T-helper 1 cell treated with Interleukin-12 subunit alpha and Interleukin-12 subunit beta and Interleukin-4 antibody, amounts not matched to agents 30 μg/mL and 1 μg/mL, for 36 hours (primary cell): ENCODE results near the gene ABCG5.

Experiments used
- H3K27ac Mint-ChIP-seq: one replicate; pipeline ENCODE4 v1.8.0; 2021; ENCODE audit warnings: mild to moderate bottlenecking, mixed read lengths
- H3K27me3 Mint-ChIP-seq: one replicate; pipeline ENCODE4 v1.8.0; 2021; ENCODE audit warnings: low read depth, mixed read lengths
- H3K36me3 Mint-ChIP-seq: one replicate; pipeline ENCODE4 v1.8.0; 2021; ENCODE audit warnings: low read depth, mixed read lengths
- H3K4me1 Mint-ChIP-seq: one replicate; pipeline ENCODE4 v1.8.0; 2021; ENCODE audit warnings: low read depth, mixed read lengths
- H3K4me3 Mint-ChIP-seq: one replicate; pipeline ENCODE4 v1.8.0; 2021; ENCODE audit warnings: mild to moderate bottlenecking, moderate library complexity, mixed read lengths
- H3K9me3 Mint-ChIP-seq: one replicate; pipeline ENCODE4 v1.8.0; 2021; ENCODE audit warnings: mixed read lengths

Gene ABCG5

DNA sequence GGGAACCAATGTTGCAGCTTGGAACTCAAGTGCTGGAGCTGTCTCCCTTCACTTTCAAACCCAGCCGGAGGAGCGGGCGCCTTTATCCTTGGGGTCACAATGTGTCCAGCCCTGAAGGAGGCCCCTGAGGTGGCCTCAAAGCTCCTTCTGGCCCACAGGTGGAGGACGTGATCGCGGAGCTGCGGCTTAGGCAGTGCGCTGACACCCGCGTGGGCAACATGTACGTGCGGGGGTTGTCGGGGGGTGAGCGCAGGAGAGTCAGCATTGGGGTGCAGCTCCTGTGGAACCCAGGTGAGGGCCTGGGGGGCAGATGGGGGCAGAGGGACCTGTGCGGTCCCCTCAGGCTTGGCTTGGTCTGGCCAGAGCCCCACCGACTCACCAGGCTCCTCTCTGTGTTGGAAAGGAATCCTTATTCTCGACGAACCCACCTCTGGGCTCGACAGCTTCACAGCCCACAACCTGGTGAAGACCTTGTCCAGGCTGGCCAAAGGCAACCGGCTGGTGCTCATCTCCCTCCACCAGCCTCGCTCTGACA is 13.6 kb upstream of the ABCG5 start:
- Mint-ChIP-seq H3K4me3 (no peak overlapping the region), H3K27ac (no peak overlapping the region), H3K4me1 (no peaks in the 10 kb centered on the region), H3K9me3 (no peaks in the 10 kb centered on the region), H3K27me3 (peaks cover 6% of the 10 kb centered on the region), H3K36me3 (no peaks in the 10 kb centered on the region)

DNA sequence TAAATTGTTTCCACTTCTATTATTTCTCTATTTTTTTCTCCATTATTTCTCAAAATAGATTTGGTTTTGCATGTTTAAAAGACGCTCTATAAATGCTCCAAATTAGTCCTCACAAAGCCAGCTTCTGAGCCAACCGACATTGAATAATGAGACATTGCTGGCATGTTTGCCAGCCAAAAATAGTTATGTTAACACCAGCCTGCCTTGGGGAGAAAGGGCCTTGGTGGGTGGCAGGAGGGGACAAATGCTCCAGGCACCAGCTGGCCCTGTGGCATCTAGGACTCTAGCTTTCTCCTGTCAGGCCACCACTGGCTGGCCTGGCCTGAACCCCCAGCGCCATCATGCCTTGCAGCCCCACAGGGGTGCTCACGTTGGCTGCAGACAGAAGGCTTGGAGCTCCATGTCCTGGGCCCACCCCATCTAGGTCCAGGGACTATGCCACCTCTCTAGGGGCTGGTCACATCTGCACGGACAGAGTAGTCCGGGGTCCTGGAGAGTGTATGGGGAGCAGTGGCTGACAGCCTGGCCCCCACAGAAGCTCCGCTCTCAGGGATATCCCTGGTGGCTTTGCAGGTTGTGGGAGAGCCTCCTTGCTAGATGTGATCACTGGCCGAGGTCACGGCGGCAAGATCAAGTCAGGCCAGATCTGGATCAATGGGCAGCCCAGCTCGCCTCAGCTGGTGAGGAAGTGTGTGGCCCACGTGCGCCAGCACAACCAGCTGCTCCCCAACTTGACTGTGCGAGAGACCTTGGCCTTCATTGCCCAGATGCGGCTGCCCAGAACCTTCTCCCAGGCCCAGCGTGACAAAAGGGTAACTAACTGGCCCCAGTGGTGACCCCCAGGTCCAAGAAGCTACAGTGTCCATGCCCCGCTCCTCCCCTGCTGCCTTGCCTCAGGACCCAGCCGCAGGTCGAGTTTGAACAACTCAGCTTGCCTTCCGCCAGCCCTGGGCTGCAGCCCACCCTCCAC is 12.7 kb upstream of the ABCG5 start:
- no peaks in the 10 kb centered on the region for H3K9me3 Mint-ChIP-seq
- H3K27me3 Mint-ChIP-seq: peaks cover 2% of the 10 kb centered on the region
- H3K27ac Mint-ChIP-seq: no peak overlapping the region
- H3K4me1 Mint-ChIP-seq: no peaks in the 10 kb centered on the region
- no peaks in the 10 kb centered on the region for H3K36me3 Mint-ChIP-seq
- no peak overlapping the region for H3K4me3 Mint-ChIP-seq

DNA sequence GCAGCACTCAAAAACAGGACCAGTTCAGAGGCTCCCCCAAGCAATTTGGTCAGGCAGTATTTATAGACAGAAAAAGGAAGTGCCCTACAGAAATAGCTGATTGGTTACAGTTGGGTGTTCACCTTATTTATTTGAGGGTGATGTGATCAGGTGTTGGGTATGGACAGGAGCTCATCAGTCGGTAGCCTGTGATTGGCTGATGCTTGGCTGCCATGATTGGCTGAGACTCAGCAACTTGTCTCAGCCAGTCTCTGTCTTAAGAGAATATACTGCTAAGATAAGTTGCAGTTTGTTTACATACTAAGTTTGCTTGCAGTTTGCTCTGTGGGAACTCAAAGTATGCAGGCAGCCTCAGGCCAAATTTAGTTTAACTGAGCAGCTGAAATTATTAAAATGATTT is 9.6 kb upstream of the ABCG5 start:
- Mint-ChIP-seq H3K27me3 (no peaks in the 10 kb centered on the region), H3K4me1 (no peaks in the 10 kb centered on the region), H3K36me3 (no peaks in the 10 kb centered on the region), H3K27ac (no peak overlapping the region), H3K4me3 (no peak overlapping the region), H3K9me3 (no peaks in the 10 kb centered on the region)

DNA sequence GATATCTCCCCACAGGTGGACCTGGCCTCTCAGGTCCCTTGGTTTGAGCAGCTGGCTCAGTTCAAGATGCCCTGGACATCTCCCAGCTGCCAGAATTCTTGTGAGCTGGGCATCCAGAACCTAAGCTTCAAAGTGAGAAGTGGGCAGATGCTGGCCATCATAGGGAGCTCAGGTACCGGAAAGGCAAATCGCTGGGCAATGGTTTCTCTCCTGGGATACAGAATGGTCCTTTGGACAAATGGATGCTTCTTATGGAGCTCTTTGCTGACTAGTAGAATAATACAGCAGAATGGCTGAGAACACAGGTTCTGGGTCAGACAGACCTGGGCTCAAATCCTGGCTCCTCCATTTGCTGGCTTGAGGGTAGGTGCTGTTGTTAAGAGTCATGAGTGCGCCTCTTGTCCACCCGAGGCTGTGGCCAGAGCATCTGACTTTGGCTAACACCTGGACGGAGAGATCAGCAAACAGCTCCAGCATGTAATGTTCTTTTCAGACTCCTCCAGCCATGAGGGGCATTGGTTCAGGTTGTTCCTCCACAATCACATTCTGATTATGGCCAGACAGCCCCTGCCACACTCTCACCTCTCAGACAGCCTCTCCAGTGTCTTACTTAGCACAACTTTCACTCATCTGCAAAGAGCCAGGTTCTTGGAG is 7.6 kb upstream of the ABCG5 start:
- H3K9me3 Mint-ChIP-seq: no peaks in the 10 kb centered on the region
- no peak overlapping the region for H3K27ac Mint-ChIP-seq
- no peaks in the 10 kb centered on the region for H3K27me3 Mint-ChIP-seq
- no peak overlapping the region for H3K4me3 Mint-ChIP-seq
- no peaks in the 10 kb centered on the region for H3K4me1 Mint-ChIP-seq
- H3K36me3 Mint-ChIP-seq: no peaks in the 10 kb centered on the region

DNA sequence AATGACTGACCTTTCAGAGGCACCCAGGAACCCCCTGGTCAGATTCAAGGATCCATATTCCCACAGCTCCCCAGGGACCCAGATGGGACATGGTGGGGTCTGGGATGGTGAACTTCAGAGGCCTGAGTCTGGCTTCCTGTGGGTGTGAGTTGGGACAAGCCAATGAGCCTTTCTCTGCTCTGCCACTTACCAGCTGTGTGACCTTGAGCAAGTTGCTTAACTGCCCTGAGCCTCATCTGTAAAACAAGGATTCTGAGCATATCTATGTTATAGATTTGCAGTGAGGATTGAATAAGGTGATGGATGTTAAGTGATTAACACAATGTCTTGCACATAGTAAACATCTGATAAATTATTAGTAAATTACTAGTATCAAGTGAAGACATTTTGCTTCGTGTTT is 6.5 kb upstream of the ABCG5 start:
- Mint-ChIP-seq H3K9me3 (no peaks in the 10 kb centered on the region), H3K4me3 (no peak overlapping the region), H3K27me3 (no peaks in the 10 kb centered on the region), H3K4me1 (no peaks in the 10 kb centered on the region), H3K27ac (no peak overlapping the region), H3K36me3 (no peaks in the 10 kb centered on the region)

DNA sequence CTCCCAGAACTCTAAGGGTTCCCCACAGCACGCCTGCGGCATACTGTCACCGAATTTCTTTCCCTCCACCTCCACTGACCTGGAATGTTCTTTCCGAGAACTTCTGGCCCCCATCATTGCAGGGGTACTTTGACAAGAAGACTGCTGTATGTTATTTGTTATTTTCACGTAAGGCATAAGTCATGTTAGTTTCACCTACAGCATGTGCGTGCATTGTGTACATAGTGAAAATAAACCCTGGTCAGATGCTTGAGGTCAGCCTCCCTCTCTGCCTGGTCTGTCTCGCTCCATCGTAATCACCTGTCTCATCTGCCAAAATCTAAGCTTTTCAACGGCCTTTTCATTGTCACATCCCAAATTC is 4.2 kb upstream of the ABCG5 start:
- H3K27me3 Mint-ChIP-seq: no peaks in the 10 kb centered on the region
- H3K4me3 Mint-ChIP-seq: no peak overlapping the region
- no peaks in the 10 kb centered on the region for H3K4me1 Mint-ChIP-seq
- H3K36me3 Mint-ChIP-seq: no peaks in the 10 kb centered on the region
- H3K9me3 Mint-ChIP-seq: no peaks in the 10 kb centered on the region
- no peak overlapping the region for H3K27ac Mint-ChIP-seq

DNA sequence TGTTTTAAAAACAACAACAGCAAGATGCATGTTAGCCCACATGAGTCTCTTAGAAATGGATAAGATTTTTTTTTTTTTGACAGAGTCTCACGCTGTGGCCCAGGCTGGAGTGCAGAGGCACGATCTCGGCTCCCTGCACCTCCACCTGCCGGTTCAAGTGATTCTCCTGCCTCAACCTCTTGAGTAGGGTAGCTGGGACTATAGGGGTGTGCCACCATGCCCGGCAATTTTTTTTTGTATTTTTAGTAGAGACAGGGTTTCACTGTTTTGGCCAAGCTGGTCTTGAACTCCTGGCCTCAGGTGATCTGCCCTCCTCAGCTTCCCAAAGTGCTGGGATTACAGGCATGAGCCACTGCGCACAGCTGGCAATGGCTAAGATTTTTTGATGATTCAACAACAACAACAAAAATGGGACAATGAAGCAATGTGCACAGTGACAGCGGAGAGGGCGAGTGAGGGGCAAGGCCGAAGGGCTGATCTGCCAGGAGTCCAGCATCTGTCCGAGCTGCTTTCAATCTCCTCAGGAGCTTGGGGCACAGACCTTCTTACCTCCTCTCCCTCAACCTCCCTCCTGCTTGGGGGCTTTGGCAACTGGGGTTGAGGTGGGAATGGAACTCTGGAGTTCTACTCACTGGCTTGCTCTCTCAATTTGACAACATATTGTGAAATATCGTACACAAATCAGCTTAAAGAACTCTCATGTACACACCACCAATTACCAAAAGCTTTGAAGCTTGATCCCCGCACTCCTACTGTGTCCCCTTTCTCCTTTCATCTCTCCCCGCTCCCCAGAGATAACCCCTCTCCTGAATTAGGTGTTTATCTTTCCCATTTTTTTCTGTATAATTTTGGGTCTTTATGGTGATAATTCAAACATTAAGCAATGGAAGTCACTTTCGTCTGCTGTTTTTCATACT is 3.6 kb upstream of the ABCG5 start:
- no peak overlapping the region for H3K4me3 Mint-ChIP-seq
- no peaks in the 10 kb centered on the region for H3K27me3 Mint-ChIP-seq
- H3K27ac Mint-ChIP-seq: no peak overlapping the region
- H3K36me3 Mint-ChIP-seq: no peaks in the 10 kb centered on the region
- H3K9me3 Mint-ChIP-seq: no peaks in the 10 kb centered on the region
- no peaks in the 10 kb centered on the region for H3K4me1 Mint-ChIP-seq

DNA sequence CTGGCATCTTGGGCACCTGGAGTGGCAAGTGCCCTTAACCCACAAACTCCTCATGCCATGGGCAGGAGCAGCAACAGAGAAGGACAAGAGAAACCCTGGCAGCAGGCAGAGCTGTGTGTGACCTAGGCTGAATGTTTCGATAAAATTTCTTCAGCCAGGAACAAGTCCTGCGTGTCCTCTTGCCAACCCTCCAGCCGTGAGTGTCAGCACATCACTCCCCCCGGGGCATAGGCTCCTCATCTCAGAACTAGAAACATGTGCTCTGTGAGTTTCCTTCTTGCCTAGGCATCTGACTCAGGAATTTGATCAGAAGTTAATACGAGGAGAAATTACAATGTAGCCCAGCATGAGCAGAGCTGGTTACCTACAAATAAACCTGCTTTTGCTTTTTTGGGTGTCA is 2.3 kb upstream of the ABCG5 start:
- Mint-ChIP-seq H3K4me1 (no peaks in the 10 kb centered on the region), H3K27ac (no peak overlapping the region), H3K4me3 (no peak overlapping the region), H3K36me3 (no peaks in the 10 kb centered on the region), H3K9me3 (no peaks in the 10 kb centered on the region), H3K27me3 (no peaks in the 10 kb centered on the region)

DNA sequence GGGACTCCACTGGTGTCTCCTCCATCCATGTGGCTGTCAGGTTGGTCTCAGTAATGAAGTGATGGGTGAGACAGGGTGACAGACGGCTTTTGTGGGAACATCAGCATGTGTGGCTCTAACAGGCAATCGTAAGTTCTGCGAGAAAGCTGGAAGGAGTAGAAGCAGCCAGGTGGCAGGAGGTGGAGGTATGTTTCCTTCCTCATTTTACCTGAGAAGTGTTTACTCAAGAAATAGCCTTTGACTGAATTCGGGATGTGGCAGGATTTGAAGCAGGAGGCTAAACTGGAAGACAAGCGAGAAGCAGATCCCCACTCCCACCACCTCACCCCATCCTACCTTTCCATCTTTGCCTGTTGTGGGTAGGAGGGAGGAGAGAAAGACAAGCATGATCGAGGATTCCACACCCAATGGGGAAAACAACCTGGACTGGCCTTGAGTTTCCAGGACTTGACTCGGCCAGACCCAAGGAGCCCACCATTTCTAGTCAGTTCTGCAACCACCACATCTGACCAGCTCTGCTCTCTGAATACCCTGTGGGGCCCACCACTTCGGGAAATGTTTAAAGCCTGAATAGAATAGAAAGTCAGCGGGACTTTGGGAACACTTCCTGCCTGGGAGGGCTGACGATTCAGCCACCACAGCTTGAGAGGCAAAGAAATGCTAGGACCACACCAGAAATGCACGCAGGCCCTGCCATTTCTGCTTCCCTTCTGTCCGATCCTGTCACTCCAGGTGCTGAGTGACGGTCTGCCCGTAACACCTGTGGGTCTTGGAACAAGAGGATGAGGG is 1.3 kb upstream of the ABCG5 start:
- Mint-ChIP-seq H3K27ac (no peak overlapping the region), H3K27me3 (no peaks in the 10 kb centered on the region), H3K4me1 (no peaks in the 10 kb centered on the region), H3K36me3 (no peaks in the 10 kb centered on the region), H3K4me3 (no peak overlapping the region), H3K9me3 (no peaks in the 10 kb centered on the region)

DNA sequence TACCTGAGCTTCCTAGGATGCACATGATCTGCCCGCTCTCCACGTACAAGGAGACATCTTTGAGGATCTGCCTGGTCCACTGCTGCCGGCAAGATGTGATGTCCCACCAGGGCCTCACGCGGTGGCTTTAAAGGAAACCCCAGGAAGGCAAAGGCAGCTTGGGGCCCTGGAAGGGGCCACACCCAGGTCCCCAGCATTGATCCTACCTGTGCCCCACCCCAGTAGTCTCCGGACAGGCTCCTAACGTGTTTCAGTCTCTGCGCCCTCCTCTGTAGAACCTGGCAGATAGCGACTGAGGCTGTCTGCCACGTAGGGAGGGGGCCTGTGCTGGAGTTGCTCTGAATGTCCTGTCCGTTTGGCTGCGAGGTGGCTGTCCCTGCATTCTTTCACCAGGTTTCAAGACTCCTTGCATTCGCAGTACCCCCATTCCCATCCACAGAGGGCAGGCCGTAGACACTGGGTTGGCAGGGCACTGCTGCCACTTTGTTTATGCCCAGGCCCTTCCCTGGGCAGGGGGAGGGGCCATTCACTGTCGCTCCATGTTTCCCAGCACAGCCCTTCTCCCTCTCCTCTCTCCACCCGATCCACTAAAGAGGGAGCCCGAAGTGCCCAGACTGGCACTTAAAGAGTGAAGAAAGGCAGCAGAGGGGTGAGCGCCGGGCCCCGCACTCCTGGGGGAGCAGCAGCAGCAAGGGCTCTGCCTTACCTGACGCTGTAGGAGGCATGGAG is 644 bp downstream of the ABCG5 start:
- H3K4me3 Mint-ChIP-seq: no peak overlapping the region
- H3K9me3 Mint-ChIP-seq: no peaks in the 10 kb centered on the region
- no peak overlapping the region for H3K27ac Mint-ChIP-seq
- H3K36me3 Mint-ChIP-seq: no peaks in the 10 kb centered on the region
- H3K4me1 Mint-ChIP-seq: no peaks in the 10 kb centered on the region
- no peaks in the 10 kb centered on the region for H3K27me3 Mint-ChIP-seq

DNA sequence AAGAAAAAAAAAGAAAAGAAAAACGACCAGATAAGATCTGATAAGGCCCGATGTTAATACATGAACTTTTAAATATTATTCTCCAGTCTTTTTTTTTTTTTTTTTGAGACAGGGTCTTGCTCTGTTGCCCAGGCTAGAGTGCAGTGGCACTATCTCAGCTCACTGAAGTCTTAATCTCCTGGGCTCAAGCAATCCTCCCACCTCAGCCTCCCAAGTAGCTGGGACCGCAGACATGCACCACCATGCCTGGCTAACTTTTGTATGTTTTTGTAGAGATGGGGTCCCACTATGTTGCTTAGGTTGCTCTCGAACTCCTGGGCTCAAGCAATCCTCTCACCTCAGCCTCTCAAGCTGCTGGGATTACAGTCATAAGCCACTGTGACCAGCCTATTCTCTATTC is 1.6 kb downstream of the ABCG5 start:
- Mint-ChIP-seq H3K9me3 (no peaks in the 10 kb centered on the region), H3K27ac (no peak overlapping the region), H3K27me3 (no peaks in the 10 kb centered on the region), H3K4me3 (no peak overlapping the region), H3K4me1 (no peaks in the 10 kb centered on the region), H3K36me3 (no peaks in the 10 kb centered on the region)

DNA sequence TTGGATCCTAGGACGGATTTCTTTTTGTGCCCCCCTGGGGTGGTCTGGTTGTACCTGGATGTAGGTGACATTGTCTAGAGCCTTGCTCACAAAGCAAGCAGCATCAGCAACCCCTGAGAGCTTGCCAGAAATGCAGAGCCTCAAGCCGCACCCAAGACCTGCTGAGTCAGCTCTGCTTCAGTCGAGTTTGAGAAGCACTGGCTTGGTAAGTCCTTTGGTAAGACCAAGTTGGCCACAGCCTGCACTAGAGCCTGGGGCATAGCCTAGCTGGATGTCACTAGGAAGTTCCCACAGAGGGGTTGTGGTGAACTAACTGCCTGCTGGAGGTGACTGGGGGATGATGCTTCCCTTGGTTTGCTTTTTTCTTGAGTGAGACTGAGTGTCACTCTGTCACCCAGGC is 6.2 kb downstream of the ABCG5 start:
- no peak overlapping the region for H3K27ac Mint-ChIP-seq
- H3K36me3 Mint-ChIP-seq: no peaks in the 10 kb centered on the region
- H3K27me3 Mint-ChIP-seq: peaks cover 19% of the 10 kb centered on the region
- no peak overlapping the region for H3K4me3 Mint-ChIP-seq
- H3K4me1 Mint-ChIP-seq: peaks cover 2% of the 10 kb centered on the region
- no peaks in the 10 kb centered on the region for H3K9me3 Mint-ChIP-seq

DNA sequence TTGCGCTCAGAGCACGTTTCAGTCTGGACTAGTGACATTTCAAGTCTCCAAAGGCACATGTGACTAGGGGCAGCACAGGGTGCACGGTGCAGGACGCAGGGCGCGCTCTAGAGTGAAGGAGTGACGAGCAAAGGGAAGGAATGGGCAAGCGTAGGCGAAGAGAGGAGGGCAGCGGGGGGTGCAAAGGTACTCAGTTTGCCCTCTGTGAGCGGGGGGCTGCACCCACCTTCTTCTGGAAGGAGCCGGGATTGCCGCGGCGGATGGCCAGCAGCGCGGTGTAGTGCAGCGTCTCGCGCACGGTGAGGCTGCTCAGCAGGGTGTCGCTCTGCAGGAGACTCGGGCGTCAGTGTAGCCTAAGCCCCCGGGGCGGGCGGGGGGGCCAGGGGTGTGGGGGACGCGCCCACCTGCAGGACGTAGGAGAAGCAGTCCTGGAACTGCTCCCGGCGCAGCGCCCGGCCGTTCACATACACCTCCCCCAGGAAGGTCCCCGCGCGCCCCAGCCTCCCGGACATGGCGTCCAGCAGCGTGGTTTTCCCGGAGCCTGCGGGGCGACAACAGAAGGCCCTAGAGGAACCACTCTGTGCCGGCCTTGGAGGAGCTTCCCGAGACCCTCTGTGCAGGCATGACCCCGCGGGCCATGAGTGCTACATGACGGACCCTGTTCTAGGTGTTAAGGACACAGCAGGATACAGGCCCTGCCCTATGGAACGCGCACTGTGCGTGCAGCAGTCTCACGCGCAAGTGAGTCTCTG is 6.9 kb downstream of the ABCG5 start:
- H3K4me3 Mint-ChIP-seq: no peak overlapping the region
- H3K27ac Mint-ChIP-seq: no peak overlapping the region
- peaks cover 19% of the 10 kb centered on the region for H3K27me3 Mint-ChIP-seq
- H3K4me1 Mint-ChIP-seq: peaks cover 2% of the 10 kb centered on the region
- H3K9me3 Mint-ChIP-seq: no peaks in the 10 kb centered on the region
- H3K36me3 Mint-ChIP-seq: no peaks in the 10 kb centered on the region
